ENCODE results near the gene FAM50A.

FAM50A gene

GRCh38 chrX:154444755-154445246, 860 bp downstream of the FAM50A start:
- Mint-ChIP-seq H3K4me1 (peaks cover 13% of the 10 kb centered on the region), H3K27me3 (no peaks in the 10 kb centered on the region), H3K27ac (no peak overlapping the region), H3K4me3 (peak overlapping the region; percentile 39), H3K36me3 (no peaks in the 10 kb centered on the region), H3K9me3 (no peaks in the 10 kb centered on the region)

GRCh38 chrX:154445776-154446175, 1.8 kb downstream of the FAM50A start:
- no peak overlapping the region for H3K4me3 Mint-ChIP-seq
- peaks cover 13% of the 10 kb centered on the region for H3K4me1 Mint-ChIP-seq
- no peaks in the 10 kb centered on the region for H3K27me3 Mint-ChIP-seq
- H3K27ac Mint-ChIP-seq: no peak overlapping the region
- H3K9me3 Mint-ChIP-seq: no peaks in the 10 kb centered on the region
- H3K36me3 Mint-ChIP-seq: no peaks in the 10 kb centered on the region

GRCh38 chrX:154446430-154446829, 2.5 kb downstream of the FAM50A start:
- Mint-ChIP-seq H3K36me3 (no peaks in the 10 kb centered on the region), H3K9me3 (no peaks in the 10 kb centered on the region), H3K27me3 (no peaks in the 10 kb centered on the region), H3K4me3 (no peak overlapping the region), H3K27ac (no peak overlapping the region), H3K4me1 (peaks cover 12% of the 10 kb centered on the region)

GRCh38 chrX:154448484-154448883, 4.5 kb downstream of the FAM50A start:
- Mint-ChIP-seq H3K27me3 (no peaks in the 10 kb centered on the region), H3K36me3 (no peaks in the 10 kb centered on the region), H3K4me1 (peaks cover 1% of the 10 kb centered on the region), H3K9me3 (no peaks in the 10 kb centered on the region), H3K27ac (no peak overlapping the region), H3K4me3 (no peak overlapping the region)

GRCh38 chrX:154449618-154450017, 5.7 kb downstream of the FAM50A start:
- H3K36me3 Mint-ChIP-seq: no peaks in the 10 kb centered on the region
- no peaks in the 10 kb centered on the region for H3K4me1 Mint-ChIP-seq
- no peaks in the 10 kb centered on the region for H3K27me3 Mint-ChIP-seq
- H3K9me3 Mint-ChIP-seq: no peaks in the 10 kb centered on the region
- H3K4me3 Mint-ChIP-seq: no peak overlapping the region
- no peak overlapping the region for H3K27ac Mint-ChIP-seq

- no peaks in the 10 kb centered on the region for H3K4me1 Mint-ChIP-seq
- H3K27ac Mint-ChIP-seq: no peak overlapping the region
- no peaks in the 10 kb centered on the region for H3K27me3 Mint-ChIP-seq
- H3K4me3 Mint-ChIP-seq: no peak overlapping the region
- no peaks in the 10 kb centered on the region for H3K36me3 Mint-ChIP-seq
- no peaks in the 10 kb centered on the region for H3K9me3 Mint-ChIP-seq
These were observed 6.4 kb downstream of the FAM50A start for GRCh38 chrX:154450312-154450711.

GRCh38 chrX:154452823-154453222, 8.9 kb downstream of the FAM50A start:
- H3K27me3 Mint-ChIP-seq: no peaks in the 10 kb centered on the region
- peak overlapping the region; percentile 8 for H3K27ac Mint-ChIP-seq
- no peak overlapping the region for H3K4me3 Mint-ChIP-seq
- H3K4me1 Mint-ChIP-seq: peaks cover 5% of the 10 kb centered on the region
- H3K9me3 Mint-ChIP-seq: no peaks in the 10 kb centered on the region
- no peaks in the 10 kb centered on the region for H3K36me3 Mint-ChIP-seq

- Mint-ChIP-seq H3K9me3 (no peaks in the 10 kb centered on the region), H3K27me3 (no peaks in the 10 kb centered on the region), H3K36me3 (peaks cover 1% of the 10 kb centered on the region), H3K27ac (peak overlapping the region; percentile 97), H3K4me1 (peaks cover 5% of the 10 kb centered on the region), H3K4me3 (peak overlapping the region; percentile 91)
These were observed 13.7 kb downstream of the FAM50A start for GRCh38 chrX:154457491-154458115.

GRCh38 chrX:154458116-154458953, 14.4 kb downstream of the FAM50A start, which contains the start of gene PLXNA3:
PLXNA3 (plus strand) TSS chrX:154458281; CDS start chrX:154460184, 1,903 bp downstream.
- H3K4me3 Mint-ChIP-seq: peak within 1 kb of the TSS; percentile 91
- peak within 1 kb of the TSS; percentile 97 for H3K27ac Mint-ChIP-seq
- peaks cover 1% of the 10 kb centered on the region for H3K36me3 Mint-ChIP-seq
- H3K27me3 Mint-ChIP-seq: no peaks in the 10 kb centered on the region
- H3K9me3 Mint-ChIP-seq: no peaks in the 10 kb centered on the region
- H3K4me1 Mint-ChIP-seq: peaks cover 5% of the 10 kb centered on the region

GRCh38 chrX:154458954-154459778, 15.2 kb downstream of the FAM50A start:
- Mint-ChIP-seq H3K27ac (no peak overlapping the region), H3K9me3 (no peaks in the 10 kb centered on the region), H3K4me3 (peak overlapping the region; percentile 81), H3K4me1 (peaks cover 5% of the 10 kb centered on the region), H3K36me3 (peaks cover 1% of the 10 kb centered on the region), H3K27me3 (no peaks in the 10 kb centered on the region)

- H3K4me1 Mint-ChIP-seq: peaks cover 5% of the 10 kb centered on the region
- no peaks in the 10 kb centered on the region for H3K27me3 Mint-ChIP-seq
- no peak overlapping the region for H3K27ac Mint-ChIP-seq
- H3K36me3 Mint-ChIP-seq: peaks cover 1% of the 10 kb centered on the region
- H3K4me3 Mint-ChIP-seq: peak overlapping the region; percentile 7
- H3K9me3 Mint-ChIP-seq: no peaks in the 10 kb centered on the region
These were observed 15.9 kb downstream of the FAM50A start for GRCh38 chrX:154459832-154460231.

- Mint-ChIP-seq H3K9me3 (no peaks in the 10 kb centered on the region), H3K4me1 (peaks cover 5% of the 10 kb centered on the region), H3K36me3 (peaks cover 1% of the 10 kb centered on the region), H3K27me3 (no peaks in the 10 kb centered on the region), H3K4me3 (peak overlapping the region; percentile 47), H3K27ac (no peak overlapping the region)
These were observed 16.4 kb downstream of the FAM50A start for GRCh38 chrX:154460326-154460725.

GRCh38 chrX:154462396-154462795, 18.5 kb downstream of the FAM50A start:
- H3K9me3 Mint-ChIP-seq: no peaks in the 10 kb centered on the region
- no peak overlapping the region for H3K27ac Mint-ChIP-seq
- peaks cover 1% of the 10 kb centered on the region for H3K36me3 Mint-ChIP-seq
- H3K4me1 Mint-ChIP-seq: peaks cover 1% of the 10 kb centered on the region
- H3K4me3 Mint-ChIP-seq: no peak overlapping the region
- no peaks in the 10 kb centered on the region for H3K27me3 Mint-ChIP-seq

- no peak overlapping the region for H3K4me3 Mint-ChIP-seq
- H3K36me3 Mint-ChIP-seq: peaks cover 1% of the 10 kb centered on the region
- H3K27me3 Mint-ChIP-seq: no peaks in the 10 kb centered on the region
- no peaks in the 10 kb centered on the region for H3K4me1 Mint-ChIP-seq
- H3K27ac Mint-ChIP-seq: no peak overlapping the region
- H3K9me3 Mint-ChIP-seq: no peaks in the 10 kb centered on the region
These were observed 19.8 kb downstream of the FAM50A start for GRCh38 chrX:154463611-154464220.

- peaks cover 1% of the 10 kb centered on the region for H3K36me3 Mint-ChIP-seq
- no peaks in the 10 kb centered on the region for H3K9me3 Mint-ChIP-seq
These were observed 20.9 kb downstream of the FAM50A start for GRCh38 chrX:154464806-154465365.

More at GRCh38 chrX:154464806-154465365, 20.9 kb downstream of the FAM50A start:
- Mint-ChIP-seq H3K4me1 (no peaks in the 10 kb centered on the region), H3K27me3 (no peaks in the 10 kb centered on the region), H3K4me3 (no peak overlapping the region), H3K27ac (no peak overlapping the region)
